HG03039 (cell line): Measurements from ENCODE around the gene FAT1.

Source experiments
- ATAC-seq: cut with Tn5 transposase; IDR thresholded peaks from one replicate; pipeline ENCODE4 v1.9.1; 2021; ENCODE audit warnings: mild to moderate bottlenecking, moderate library complexity; ENCODE audit not compliant: unreplicated experiment

Gene FAT1

GRCh38 chr4:186584912-186585311, 138.7 kb downstream of the FAT1 start:
- ATAC-seq = no peak

GRCh38 chr4:186581421-186581820, 142.2 kb downstream of the FAT1 start:
- no peak for ATAC-seq

GRCh38 chr4:186580669-186581068, 143.0 kb downstream of the FAT1 start:
- ATAC-seq = no peak

- ATAC-seq = no peak
These were observed 153.3 kb downstream of the FAT1 start for GRCh38 chr4:186570193-186570996.

GRCh38 chr4:186569533-186570192, 154.0 kb downstream of the FAT1 start:
- ATAC-seq = no peak

GRCh38 chr4:186566068-186566467, 157.6 kb downstream of the FAT1 start:
- ATAC-seq = no peak

- no peak for ATAC-seq
These were observed 159.9 kb downstream of the FAT1 start for GRCh38 chr4:186563761-186564160.

GRCh38 chr4:186561748-186562147, 161.9 kb downstream of the FAT1 start:
- no peak for ATAC-seq

- no peak for ATAC-seq
These were observed 163.0 kb downstream of the FAT1 start for GRCh38 chr4:186560647-186561046.

GRCh38 chr4:186557486-186557885, 166.2 kb downstream of the FAT1 start:
- ATAC-seq = no peak

- ATAC-seq = no peak
These were observed 166.6 kb downstream of the FAT1 start for GRCh38 chr4:186557061-186557460.

GRCh38 chr4:186554914-186555827, 168.5 kb downstream of the FAT1 start, which contains the start of gene MTNR1A:
Gene MTNR1A (minus strand): TSS chr4:186555567. CDS start chr4:186555365, 202 bp downstream.
- no peak for ATAC-seq

- no peak for ATAC-seq
These were observed 169.1 kb downstream of the FAT1 start for GRCh38 chr4:186554539-186554913.

GRCh38 chr4:186553717-186554116, 169.9 kb downstream of the FAT1 start:
- no peak for ATAC-seq

- ATAC-seq = no peak
These were observed 171.8 kb downstream of the FAT1 start for GRCh38 chr4:186551849-186552248.

GRCh38 chr4:186545436-186545835, 178.2 kb downstream of the FAT1 start:
- no peak for ATAC-seq

GRCh38 chr4:186543206-186543605, 180.4 kb downstream of the FAT1 start:
- ATAC-seq = no peak

- no peak for ATAC-seq
These were observed 181.9 kb downstream of the FAT1 start for GRCh38 chr4:186541801-186542200.

- ATAC-seq = no peak
These were observed 185.7 kb downstream of the FAT1 start for GRCh38 chr4:186537843-186538521.
